HG02970 (cell line): ENCODE results near the gene SLC20A1.
"Not testable (repeated sequence)": the region's sequence is repeated elsewhere in the genome, so short reads cannot be mapped to it uniquely, and the experiment has no call there.

Experiments used
- ATAC-seq: cut with Tn5 transposase; IDR thresholded peaks from one replicate; pipeline ENCODE4 v1.9.1; 2021; ENCODE audit warnings: mild to moderate bottlenecking, moderate library complexity, moderate number of reproducible peaks; ENCODE audit not compliant: unreplicated experiment, low FRiP score

SLC20A1 gene

DNA sequence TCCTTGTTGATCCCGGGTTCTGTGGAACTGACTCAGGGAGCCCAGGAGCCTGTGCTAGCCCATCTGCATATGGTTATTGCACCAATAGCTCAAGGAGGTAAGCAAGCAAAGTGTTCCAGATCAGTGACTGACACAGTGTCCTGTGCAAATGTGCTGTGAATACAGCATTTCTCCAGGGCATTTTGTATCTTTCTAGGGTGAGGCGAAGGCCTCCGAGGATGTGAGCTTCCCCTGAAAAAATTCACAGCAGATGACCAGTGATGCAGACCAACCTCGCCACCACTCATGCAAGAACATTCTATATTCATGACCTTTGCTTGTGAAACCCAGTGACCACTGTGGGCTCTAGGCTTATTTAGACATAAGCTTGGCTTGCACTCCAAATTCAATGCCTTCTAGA lies 59.8 kb downstream of the SLC20A1 start:
- ATAC-seq, result no peak

DNA sequence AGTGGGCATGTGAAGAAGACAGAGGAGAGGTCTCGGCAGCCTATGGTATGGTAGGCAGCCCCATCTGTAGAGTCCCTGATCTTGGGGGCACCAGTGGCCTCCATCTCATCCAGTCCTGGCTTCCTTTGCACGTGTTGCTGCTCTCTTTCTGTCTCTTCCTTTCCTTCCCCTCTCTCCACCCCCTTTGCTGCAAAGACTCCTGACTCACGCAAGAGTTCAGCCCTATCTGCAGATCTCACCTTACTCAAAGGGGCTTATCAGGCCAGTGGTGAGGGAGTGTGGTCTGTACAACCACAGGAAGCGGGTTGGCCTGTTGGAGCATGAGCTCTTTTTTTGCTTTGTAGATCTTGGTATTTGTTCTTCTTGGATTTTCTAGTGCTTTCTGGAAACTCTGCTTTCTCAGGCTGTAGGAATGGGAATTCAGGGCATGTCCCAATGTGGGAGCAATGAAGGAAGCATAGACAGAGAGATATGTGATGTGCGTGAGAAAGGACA lies 60.5 kb downstream of the SLC20A1 start:
- no peak for ATAC-seq

DNA sequence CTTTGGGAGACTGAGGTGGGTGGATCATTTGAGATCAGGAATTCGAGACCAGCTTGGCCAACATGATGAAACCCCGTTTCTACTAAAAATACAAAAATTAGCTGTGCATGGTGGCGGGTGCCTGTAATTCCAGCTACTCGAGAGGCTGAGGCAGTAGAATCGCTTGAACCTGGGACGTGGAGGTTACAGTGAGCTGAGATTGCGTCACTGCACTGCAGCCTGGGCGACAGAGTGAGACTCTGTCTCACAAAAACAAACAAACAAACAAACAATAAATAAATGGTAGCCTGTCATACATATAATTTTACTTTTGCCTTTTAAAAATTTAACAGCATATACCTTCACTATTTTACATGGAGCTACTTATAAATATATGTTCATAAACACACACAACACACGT lies 61.2 kb downstream of the SLC20A1 start:
- ATAC-seq, result not testable (repeated sequence)

DNA sequence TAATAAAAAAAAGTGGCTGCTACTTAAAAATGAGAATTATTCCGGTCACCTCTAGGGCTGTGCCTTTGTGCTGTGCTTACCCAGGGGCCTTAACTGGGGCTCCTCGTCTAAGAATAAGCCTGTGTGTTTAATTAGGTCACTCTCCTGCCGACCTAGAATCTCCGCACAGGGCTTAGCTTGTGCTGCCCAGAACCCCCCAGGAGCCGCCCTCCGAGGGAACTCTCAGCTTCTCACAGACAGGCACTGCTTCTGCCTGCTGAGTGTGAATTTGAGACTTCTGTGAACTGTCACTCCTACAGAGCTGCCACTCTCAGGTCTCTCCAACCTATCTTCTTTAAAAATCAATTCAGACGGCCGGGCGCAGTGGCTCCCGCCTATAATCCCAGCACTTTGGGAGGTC lies 63.2 kb downstream of the SLC20A1 start:
- no peak for ATAC-seq

DNA sequence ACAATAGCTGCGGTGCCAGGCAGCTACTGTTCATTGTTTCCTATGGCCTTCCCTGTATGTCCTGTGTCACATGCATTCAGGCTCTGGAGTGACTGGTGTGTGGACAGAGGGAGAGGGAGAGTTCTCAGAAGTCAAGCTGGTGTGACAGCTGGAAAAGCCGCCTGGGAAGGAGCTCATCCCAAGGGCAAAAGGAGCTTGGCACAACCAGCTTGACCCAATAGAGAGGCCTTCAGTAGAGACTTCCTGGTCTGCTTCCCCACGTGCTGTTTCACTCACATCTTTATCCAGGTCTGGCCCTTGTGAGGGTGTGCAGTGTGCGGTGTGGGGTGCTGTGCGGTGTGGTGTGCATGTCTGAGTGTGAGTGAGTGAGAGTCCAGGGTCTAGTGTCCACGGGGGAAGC lies 64.0 kb downstream of the SLC20A1 start:
- ATAC-seq, result no peak

DNA sequence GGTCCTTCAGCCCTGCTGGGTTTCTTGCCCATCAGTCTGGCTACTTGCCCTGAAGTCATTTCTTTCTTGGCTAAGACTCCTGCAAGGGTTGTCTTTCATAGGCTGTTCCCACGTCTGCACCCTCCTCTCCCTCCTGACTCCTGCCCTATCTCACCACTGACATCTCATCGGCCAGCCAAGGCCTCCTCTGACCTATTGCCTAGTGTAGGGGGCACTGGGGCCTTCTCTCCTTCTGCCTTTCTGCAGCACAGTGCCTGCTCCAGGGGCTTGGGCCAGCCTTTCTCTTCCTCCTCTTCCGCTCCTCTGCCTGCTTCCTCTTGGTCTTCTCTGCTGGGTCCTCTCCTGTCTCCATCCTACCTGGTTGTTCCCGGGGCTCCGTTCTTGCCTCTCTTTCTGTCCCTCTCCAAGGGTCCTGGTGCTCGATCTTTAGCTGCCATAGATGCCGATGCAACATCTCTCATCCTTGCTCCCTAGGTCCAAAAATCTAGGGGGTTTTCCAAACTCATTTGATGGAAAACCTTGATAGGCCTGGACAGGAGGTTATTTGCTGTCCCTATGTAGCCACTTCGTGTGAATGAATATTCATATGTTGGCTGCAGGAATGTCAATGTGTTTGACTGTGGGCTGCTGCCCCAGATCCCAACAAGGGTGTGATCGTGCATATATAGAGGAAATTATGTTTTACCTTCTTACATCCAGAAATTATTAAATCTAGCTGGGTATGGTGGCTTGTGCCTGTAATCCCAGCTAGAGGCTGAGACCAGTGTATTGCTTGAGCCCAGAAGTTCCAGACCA lies 65.4 kb downstream of the SLC20A1 start:
- no peak for ATAC-seq

DNA sequence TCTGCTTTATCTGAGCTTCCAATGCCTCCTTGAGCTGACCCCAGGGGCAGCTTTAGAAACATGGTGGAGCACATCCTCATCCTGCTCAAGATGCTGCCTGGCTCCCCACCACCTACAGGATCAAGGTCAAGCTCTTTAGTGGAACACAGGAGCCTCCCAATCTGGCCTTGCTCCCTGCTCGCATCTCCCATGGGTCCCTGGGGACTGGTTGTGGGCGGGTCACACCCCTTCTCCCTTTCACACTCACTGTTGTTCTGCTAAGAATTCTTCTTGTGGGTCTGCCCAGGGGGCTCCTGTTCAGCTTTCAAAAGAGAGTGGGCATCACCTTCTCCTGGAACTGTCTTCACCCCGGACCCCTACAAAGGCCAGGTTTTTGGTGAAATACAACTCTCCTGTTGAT lies 66.7 kb downstream of the SLC20A1 start:
- ATAC-seq, result no peak

DNA sequence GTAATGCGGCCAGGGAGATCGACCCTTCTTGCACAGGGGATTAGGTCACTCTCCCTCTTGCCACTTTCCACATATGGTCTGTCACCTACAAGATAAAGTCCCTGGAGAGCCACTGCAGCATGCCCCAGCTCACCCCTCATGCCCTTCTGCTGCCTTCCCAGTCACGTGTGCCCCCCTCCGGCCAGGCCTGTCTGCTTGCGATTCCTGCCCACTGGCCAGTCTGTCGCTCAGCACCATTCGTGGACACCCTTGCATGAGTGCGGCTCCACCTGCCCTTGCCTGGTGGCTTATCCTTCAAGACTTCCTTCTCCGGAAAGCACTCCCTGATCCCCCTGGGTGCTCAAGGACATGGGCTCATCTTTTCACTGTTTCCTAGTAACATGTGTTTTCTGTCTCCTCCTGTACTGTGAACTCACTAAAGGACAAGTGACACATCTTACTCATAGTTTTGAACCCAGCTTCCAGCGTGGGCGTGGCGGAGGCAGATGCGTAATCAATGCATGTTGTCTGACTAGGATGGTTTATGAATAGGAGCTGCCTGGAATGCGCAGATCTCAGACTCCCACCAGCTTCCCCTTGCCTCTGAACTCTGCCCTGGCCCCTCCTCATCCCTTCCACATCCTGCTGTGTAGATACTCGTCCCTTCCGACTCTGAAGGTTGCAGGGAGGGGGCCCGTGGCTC lies 67.3 kb downstream of the SLC20A1 start:
- ATAC-seq, result no peak
